Mucosa of descending colon (tissue), 3 donors: ENCODE data around the gene IL25. TPM values are rescaled to one million over a fixed set of nuclear protein-coding genes. Genes with fewer than 3 reads are reported as not detected.

ENCODE experiments used
- ATAC-seq: fragments of 200-7000 bp; cut with Tn5 transposase; one replicate; pipeline ENCODE4 v1.9.1; 2020; ENCODE audit warnings: mild to moderate bottlenecking, moderate library complexity
- DNase-seq, 3 donors: peaks; one replicate each; pipeline ENCODE4 v3.0.0-alpha.2; 2020
- H3K36me3 ChIP-seq: fragments of 200-600 bp; one replicate; pipeline ENCODE4 v1.8.0; 2021; ENCODE audit warnings: low read depth, mild to moderate bottlenecking
- H3K4me1 ChIP-seq: fragments of 200-600 bp; one replicate; pipeline ENCODE4 v1.8.0; 2021; ENCODE audit warnings: low read depth, mild to moderate bottlenecking
- H3K4me3 ChIP-seq: fragments of 200-600 bp; one replicate; pipeline ENCODE4 v1.8.0; 2021; ENCODE audit warnings: mild to moderate bottlenecking
- H3K9me3 ChIP-seq: fragments of 200-600 bp; one replicate; pipeline ENCODE4 v1.8.0; 2021; ENCODE audit warnings: mild to moderate bottlenecking
- intact Hi-C, 2 donors: fragments of 100-400 bp; cut with DNase I in 1 of 2; cut with micrococcal nuclease in 1 of 2; formaldehyde crosslinking; loops; one replicate each; pipeline versions ENCODE4 v1.11.0 to v1.11.1; 2022; cut with DNase I, micrococcal nuclease
- total RNA-seq, 3 donors: library from RNA; stranded (reverse); fragmentation: NEBNext Ultra II Directional in 2 of 3; extraction: Animal tissue kit (Norgen Biotek cat#: 25700) in 2 of 3; gene quantifications; one replicate each; pipeline versions ENCODE4 v1.2.1 to v1.2.4, GENCODE V29; 2021 to 2023
- TF ChIP-seq, protein P1 (sequence below): fragments of 200-600 bp; IDR thresholded peaks from one replicate; pipeline ENCODE4 v1.8.0; 2022; ENCODE audit warnings: antibody characterized with exemption, mild to moderate bottlenecking
- donor health status: DM: no; HTN: no; CAD: no; lungs with moderate emphysema.
- donor health status: DM: no; HTN: no; CAD: no.
- donor health status: DM: no; HTN: yes; CAD: no.

Gene IL25
- total RNA-seq, 3 donors from 2014 or later: not detected

DNA sequence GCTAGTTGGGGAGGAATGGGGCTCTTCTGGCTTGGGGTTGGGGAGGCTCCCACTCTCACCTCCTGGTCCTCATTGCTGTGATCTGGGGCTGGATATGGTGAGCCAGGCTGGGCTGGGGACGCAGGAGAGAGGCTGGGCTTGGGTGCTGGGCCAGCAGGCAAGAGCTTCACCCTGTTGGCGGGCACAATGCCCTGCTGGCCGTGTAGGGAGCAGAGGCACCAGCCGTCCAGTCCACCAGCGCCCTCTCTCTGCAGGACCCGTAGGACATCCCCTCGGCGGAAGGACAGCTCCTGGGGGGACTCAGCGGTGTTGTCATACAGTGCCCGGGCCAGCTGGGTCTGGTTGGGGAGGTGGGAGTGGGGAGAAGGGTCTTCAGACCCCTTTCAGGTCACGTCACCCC is 12.1 kb upstream of the IL25 start:
- ATAC-seq: no peak
- H3K4me3 ChIP-seq: no peak overlapping the region
- no peaks in the 10 kb centered on the region for H3K9me3 ChIP-seq
- H3K36me3 ChIP-seq: no peaks in the 10 kb centered on the region
- intact Hi-C loops: no loop called here
- DNase-seq: no peak
- no peaks in the 10 kb centered on the region for H3K4me1 ChIP-seq
- TF ChIP-seq, protein P1, sequence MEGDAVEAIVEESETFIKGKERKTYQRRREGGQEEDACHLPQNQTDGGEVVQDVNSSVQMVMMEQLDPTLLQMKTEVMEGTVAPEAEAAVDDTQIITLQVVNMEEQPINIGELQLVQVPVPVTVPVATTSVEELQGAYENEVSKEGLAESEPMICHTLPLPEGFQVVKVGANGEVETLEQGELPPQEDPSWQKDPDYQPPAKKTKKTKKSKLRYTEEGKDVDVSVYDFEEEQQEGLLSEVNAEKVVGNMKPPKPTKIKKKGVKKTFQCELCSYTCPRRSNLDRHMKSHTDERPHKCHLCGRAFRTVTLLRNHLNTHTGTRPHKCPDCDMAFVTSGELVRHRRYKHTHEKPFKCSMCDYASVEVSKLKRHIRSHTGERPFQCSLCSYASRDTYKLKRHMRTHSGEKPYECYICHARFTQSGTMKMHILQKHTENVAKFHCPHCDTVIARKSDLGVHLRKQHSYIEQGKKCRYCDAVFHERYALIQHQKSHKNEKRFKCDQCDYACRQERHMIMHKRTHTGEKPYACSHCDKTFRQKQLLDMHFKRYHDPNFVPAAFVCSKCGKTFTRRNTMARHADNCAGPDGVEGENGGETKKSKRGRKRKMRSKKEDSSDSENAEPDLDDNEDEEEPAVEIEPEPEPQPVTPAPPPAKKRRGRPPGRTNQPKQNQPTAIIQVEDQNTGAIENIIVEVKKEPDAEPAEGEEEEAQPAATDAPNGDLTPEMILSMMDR: no peak

DNA sequence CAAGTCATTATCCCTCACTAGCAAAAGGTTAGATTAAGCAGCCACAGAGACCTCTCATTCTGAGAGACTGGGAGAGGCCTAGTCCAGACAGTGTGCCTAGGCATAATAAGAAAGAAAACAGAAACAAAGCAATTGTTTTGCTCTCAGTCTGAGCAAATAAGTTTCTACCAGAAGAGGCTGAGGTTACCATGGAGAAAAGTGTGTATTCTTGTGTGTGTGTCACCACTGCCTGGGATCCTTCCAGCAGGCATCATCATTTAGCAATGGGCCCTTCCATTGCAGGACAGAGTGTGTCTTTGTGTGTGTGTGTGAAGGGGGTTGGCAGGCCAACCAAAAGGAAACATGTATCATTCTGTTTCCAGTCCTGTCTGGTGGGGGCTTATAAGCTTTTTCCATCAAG is 11.3 kb upstream of the IL25 start:
- TF ChIP-seq, protein P1: no peak
- intact Hi-C loops: no loop called here
- DNase-seq (no peak), ATAC-seq (no peak)
- H3K36me3 ChIP-seq: no peaks in the 10 kb centered on the region
- H3K9me3 ChIP-seq: no peaks in the 10 kb centered on the region
- H3K4me3 ChIP-seq: no peak overlapping the region
- no peaks in the 10 kb centered on the region for H3K4me1 ChIP-seq

DNA sequence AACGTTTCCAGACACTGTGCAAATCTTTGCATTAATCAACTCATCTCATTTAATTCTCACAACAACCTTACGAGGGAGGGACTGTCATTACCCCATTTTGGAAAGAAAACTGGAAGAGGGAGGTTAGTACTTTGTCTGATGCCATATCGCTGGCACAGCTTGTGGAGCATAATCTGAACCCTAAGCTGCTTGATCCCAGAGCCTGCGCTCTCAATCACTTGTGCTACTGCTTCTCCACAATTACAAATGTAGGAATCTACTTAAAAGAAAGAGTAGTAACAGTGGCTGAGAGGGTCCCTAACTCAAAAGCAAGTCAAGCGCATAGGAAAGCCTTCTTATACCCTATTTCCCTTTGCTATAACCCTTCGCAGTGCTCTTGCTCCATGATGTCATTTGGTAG is 10.8 kb upstream of the IL25 start:
- DNase-seq: no peak
- Histone ChIP-seq H3K4me3 (no peak overlapping the region), H3K36me3 (no peaks in the 10 kb centered on the region), H3K9me3 (no peaks in the 10 kb centered on the region), H3K4me1 (no peaks in the 10 kb centered on the region)
- no peak for ATAC-seq
- intact Hi-C loops: no loop called here
- TF ChIP-seq, protein P1: no peak

DNA sequence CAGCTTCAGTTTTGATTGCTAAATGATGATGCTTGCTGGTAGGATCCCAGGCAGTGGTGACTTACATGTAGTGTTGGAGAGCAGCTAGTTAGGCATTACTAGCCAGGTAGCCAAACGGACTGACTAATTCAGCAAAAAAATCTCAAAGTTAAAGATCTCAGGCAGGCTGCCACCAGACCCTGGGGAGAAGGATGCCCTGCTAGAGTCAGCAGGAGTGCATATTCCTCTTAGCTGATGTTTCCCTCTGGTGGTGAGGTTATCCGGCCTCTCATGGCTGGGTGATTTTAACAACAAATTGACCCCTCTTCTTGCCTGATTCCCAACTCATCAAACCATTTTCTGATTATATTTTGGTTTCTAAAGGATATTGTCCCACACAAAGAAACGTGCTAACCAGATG is 10.4 kb upstream of the IL25 start:
- H3K4me1 ChIP-seq: no peaks in the 10 kb centered on the region
- H3K9me3 ChIP-seq: no peaks in the 10 kb centered on the region
- H3K36me3 ChIP-seq: no peaks in the 10 kb centered on the region
- H3K4me3 ChIP-seq: no peak overlapping the region
- intact Hi-C loops: no loop called here
- no peak for ATAC-seq
- TF ChIP-seq, protein P1: no peak
- no peak for DNase-seq

DNA sequence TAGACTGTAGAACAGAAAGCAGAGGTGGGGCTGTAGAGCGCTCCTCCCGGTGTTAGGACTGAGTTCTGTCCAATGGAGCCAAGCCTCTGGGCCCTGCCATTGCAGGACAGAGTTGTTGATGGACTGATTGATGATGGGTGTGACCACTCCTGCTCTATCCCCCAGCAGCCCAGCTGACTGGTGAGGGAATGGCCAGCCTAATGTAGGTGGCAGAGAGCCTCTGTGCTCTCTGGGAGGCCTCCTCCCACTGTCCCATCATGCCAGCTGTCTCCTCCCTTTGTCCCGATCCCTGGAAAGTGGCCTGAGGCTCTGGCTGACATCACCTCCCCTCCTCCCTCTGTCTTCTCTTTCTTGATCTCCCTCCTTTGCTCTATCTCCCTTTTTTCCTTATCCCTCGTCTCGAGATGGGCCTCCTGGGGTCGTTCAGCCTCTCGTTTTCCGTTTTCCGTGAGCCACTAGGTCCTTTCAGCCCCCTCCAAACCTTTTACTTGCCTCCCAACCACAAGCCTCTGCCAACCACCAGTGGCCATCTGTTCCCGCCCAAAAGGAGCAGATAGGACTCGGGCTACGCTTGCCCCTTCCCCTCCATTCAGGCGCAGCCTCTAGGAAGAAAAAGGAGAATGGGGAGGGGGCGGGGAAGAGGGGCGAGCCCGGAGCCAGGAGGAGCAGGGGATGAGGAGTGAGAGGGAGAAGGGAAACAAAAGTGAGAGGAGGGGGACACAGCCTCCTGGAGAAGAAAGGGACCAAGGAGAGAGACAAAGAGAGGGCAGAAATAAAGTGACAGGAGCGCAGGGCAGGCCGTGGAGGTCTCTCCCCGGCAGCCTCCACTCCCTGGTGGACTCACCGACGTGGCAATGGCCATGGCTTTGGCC is 8.2 kb upstream of the IL25 start:
- Histone ChIP-seq H3K9me3 (no peaks in the 10 kb centered on the region), H3K36me3 (no peaks in the 10 kb centered on the region), H3K4me3 (no peak overlapping the region), H3K4me1 (no peaks in the 10 kb centered on the region)
- ATAC-seq (no peak), DNase-seq (no peak)
- TF ChIP-seq, protein P1: no peak
- intact Hi-C loops: no loop called here
